HK-2 (cell line): ENCODE measurements around the gene TREML4.
A peak's percentile ranks its signal among the peaks of the same experiment; 100 is the strongest.

Experiments used
- DNase-seq: peaks from one replicate; pipeline ENCODE4 v3.0.0-alpha.2; 2018; ENCODE audit not compliant: unreplicated experiment

Gene TREML4

GRCh38 chr6:41255110-41255509, 27.0 kb downstream of the TREML4 start:
- DNase-seq, result no peak

GRCh38 chr6:41255638-41256246, 27.6 kb downstream of the TREML4 start:
- no peak for DNase-seq

DNA sequence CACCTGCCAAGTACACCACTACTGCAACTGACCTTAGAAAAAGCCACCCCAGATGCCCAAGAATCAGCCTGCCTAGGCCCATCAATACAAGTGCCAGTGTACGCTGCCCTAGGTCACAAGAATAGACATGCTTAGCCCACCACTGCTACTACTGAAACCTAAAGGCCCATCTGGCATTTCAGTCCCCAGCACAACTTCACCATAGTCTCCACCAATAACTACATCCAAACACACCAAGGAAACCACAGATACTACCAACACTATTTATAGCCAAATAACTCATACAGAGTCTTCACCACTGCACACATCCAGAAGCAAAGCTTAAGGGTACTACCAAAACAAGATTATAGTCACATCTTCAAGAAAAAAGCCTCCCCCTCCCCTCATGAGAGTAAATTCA, 28.2 kb downstream of the TREML4 start:
- DNase-seq, result no peak

GRCh38 chr6:41257369-41258195, 29.4 kb downstream of the TREML4 start:
- no peak for DNase-seq

DNA sequence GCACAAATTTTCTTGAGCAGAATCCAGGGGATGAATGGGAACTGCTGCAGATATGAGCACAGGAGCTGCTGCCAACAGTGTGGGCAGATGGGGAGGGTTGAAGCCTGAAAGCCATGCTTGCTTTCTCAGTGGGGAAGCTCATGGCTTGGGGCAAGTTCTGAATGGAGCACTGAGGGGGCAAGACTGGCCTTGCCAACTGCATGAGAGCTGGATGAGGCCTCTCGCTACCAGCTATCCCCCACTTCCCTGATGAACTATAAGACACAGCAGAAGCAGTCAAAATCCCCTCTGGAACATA, 30.0 kb downstream of the TREML4 start:
- DNase-seq, result no peak

DNA sequence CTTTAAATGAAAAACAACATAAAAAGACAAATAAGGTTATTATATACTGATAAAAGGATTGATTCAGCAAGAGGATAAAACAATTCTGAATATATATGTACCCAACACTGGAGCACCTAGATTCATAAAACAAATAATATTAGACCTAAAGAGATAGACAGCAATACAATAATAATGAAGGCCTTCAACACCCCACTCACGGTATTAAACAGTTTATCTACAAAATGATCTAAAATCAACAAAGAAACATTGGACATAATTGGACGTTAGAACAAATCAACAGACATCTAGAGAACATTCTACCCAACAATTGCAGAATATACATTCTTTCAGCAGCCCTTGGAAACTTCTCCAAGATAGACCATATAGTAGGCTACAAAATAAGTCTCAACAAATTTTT, 34.3 kb downstream of the TREML4 start:
- no peak for DNase-seq

- DNase-seq, result no peak
These were observed 35.1 kb downstream of the TREML4 start for GRCh38 chr6:41263267-41263666.

DNA sequence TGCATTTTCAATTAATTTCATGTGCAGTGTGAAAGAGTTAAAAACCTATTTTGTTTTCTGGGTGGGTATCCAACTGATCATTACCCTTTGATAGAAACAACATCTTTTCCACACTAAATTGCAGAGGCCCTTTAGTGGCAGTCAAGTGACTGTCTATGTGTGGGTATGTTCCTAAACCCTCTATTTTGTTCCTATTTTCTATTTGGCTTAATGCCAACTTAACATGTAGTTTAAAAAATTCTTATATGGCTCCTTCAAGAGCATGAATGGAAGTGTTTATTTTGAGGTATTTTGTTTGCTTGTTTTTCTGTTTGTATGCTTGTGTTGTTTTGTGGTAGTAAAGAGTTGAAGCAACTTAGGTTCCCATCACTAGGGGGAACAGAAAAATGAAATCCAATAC, 38.4 kb downstream of the TREML4 start:
- DNase-seq, result no peak

DNA sequence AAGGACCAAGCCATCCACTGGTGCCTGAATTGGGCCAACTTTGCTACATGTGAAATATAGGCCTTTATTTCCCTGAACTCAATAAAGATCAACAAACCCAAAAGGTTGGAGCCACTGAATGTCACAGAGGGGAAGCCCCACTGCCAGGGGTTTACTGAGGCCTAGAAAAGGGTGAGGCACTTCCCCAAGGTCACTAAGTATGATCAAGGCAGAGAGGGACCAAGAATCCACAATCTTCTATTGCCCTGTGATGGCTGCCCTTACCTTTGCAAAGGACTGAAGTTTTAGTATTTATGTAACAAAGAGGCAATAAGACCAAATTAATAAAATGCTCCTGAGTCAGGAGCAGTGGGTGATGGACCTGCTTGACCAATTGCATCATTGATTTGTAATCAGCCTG, 40.3 kb downstream of the TREML4 start:
- no peak for DNase-seq

GRCh38 chr6:41269166-41269565, 41.0 kb downstream of the TREML4 start:
- no peak for DNase-seq

DNA sequence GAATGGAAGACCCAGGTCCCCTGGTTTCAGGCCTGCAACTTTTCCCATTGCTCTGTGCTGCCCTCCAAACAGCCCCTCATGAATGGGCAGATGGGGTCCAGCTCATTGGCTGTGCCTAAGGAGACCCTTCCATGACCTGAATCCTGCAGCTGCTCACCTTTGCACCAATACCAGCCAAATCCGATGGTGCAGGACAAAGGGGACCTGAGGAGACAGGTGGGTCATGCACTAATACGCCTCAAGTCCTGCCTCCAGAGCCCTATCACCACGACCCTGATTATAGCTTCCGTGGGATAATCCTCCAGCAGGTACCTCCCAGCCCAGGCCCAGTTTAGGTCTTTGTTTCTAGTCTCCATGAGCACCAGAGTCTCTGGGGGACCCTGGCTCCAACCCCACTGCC, 41.6 kb downstream of the TREML4 start:
- DNase-seq, result no peak

GRCh38 chr6:41271901-41272395, 43.8 kb downstream of the TREML4 start:
- no peak for DNase-seq

DNA sequence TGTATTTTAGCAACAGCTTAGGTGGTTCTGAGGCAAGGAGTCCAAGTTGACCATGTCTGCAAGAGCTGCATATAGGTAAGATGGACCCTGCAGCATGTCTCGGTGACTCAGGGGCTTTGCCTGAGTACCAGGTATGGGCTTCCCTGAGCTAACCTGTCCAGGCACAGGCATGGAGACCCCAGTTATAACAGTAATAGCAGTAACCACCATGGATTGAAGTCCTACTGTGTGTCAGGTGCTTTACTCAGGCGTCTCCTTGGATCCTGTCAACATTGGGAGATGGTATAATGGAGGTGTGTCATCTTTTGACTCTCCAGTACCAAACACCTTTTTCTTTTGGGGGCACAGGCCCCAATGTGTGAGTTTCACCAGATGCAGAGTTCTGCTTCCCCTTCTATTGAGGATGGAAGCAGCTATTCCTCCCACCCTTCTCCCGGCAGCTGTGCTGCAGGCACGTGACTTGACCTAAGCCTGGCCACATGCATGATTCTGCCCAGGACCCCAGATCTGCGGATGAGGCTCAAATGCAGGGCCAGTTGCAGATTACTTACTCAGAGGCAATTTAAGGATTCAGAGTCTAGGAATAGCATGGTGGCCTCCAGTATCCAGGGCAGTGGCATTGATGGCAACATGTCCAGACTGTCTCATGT, 44.6 kb downstream of the TREML4 start:
- DNase-seq, result no peak

DNA sequence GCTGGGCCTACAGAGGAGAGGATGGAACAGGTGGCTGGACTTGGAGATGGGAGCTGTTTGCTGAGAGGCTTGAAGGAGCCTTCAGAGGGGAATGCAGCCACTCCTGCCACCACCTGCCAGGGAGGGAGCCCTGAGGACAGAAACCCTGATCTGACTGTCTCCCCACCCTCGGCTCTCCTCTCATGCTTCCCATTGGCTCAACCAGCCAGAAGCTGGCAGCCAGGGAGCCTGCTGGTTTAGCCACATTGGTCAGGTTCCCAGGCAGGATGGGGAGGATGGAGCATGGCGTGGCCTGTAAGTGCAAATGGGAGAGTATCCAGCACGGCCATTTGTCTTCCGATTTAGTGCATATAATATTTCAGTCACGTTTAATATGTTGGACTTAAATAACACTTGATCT, 45.6 kb downstream of the TREML4 start:
- DNase-seq, result no peak

GRCh38 chr6:41274256-41274655, 46.1 kb downstream of the TREML4 start:
- no peak for DNase-seq

DNA sequence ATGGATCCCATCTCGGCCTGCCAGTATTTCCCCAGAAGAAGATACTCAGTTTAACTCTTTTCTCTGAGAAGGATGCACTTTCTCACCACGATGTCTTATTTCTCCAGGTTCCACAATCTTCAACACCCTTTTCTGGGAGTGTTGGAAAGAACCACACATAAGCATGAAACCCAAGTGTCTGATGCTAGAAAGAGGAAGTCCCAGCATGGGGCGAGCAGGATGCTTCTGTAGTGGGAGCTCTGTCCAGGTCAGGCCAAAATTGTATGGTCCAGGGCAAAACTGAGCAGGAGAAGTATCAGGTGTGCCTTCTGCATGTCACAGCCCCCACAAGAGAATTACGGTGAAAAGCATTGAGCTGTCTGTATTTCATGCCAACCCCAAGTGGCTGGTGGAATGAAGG, 47.3 kb downstream of the TREML4 start:
- no peak for DNase-seq

- DNase-seq, result no peak
These were observed 49.5 kb downstream of the TREML4 start for GRCh38 chr6:41277605-41278004.

DNA sequence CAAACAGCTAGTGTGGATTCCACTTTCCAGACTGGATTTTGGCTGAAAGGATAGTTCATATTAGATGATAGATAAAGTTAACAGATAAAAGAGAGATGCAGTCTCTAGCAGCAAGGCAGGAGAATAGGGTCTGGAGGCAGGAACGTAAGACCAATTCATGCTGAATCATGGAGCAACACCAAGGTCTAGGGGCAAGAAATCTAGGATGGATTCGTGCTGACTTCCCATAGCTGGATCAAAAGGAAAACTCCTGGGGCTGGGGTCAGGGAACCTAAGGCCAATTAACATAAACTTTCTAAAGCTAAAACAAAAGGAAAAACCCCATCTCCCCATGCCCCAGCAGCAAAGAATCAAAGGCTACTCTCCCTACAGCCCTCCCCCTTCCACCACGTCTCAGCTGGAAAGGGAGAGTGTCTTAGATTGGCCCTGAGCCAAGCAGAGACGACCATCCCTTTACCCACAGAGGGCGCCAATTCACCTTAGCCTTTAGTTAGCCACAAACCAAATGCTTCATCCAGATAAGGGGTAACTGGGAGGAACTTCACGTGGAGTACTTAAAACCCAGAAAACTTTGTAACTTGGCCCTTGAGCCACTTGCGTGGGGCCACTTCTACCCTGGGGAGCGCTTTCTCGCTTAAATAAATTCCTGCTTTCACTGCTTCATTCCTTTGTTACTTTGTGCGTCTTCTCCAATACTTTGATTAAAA, 50.7 kb downstream of the TREML4 start:
- peak; percentile 29 for DNase-seq

DNA sequence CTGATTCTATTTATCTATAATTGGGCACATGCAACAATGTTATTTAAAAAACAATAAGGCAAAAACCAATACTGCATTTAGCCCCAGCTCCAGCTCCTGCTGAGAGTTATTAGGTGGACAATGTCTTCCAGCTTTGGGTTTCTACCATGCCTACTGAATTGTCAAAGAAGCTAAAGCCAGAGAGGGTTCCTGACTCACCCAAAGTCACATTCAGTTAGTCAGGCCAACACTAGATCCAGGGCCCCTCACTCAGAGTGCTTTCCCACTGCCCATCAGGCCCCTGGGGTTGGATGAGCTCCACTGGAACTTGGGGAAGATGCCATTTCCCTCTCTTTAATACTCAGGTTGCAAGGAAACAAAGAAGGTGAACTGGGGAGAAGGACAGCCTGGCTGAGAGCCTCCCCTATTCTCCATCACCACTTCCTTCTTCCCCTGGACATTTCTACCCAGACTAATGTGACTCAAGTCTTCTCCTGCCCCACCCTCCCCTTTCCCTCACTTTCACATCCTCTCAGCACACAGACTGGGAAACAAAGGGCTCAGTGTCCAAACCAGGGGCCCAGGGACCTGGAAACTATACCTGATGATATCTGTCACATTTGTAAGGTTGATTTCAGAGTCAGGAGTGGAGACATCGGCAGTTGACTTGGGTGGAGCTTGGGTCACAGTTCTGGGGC, 52.4 kb downstream of the TREML4 start:
- no peak for DNase-seq

GRCh38 chr6:41283600-41283999, 55.5 kb downstream of the TREML4 start:
- DNase-seq, result no peak

- no peak for DNase-seq
These were observed 56.6 kb downstream of the TREML4 start for GRCh38 chr6:41284726-41285125.
